Right lobe of liver (tissue), 6 donors: ENCODE data around the gene KCNJ6. TPM values are rescaled to one million over a fixed set of nuclear protein-coding genes. Genes with fewer than 3 reads are reported as not detected.

ENCODE experiments used
- ATAC-seq, 4 donors: fragments of 200-7000 bp; cut with Tn5 transposase; one replicate each; pipeline ENCODE4 v1.9.1; 2020; ENCODE audit warnings: mild to moderate bottlenecking in 4 of 4, moderate library complexity in 4 of 4
- DNase-seq, 3 donors: peaks; one replicate each; pipeline ENCODE4 v3.0.0-alpha.2; 2020
- H3K27ac ChIP-seq, 3 donors: fragments of 200-600 bp; one replicate each; pipeline ENCODE4 v1.8.0; 2022
- H3K27me3 ChIP-seq, 2 donors: fragments of 200-600 bp; one replicate each; pipeline ENCODE4 v1.8.0; 2022
- H3K36me3 ChIP-seq, 4 donors: fragments of 200-600 bp; sonication (generic) in 1 of 4; one replicate each; pipeline versions ENCODE4 v1.5.1 to v1.8.0; 2017 to 2022; ENCODE audit warnings: control low read depth in 1 of 4
- H3K4me1 ChIP-seq, 4 donors: fragments of 200-600 bp; sonication (generic) in 1 of 4; one replicate each; pipeline versions ENCODE4 v1.5.1 to v1.8.0; 2017 to 2022; ENCODE audit warnings: control low read depth in 1 of 4
- H3K4me3 ChIP-seq, 3 donors: fragments of 200-600 bp; one replicate each; pipeline ENCODE4 v1.8.0; 2022
- H3K9me3 ChIP-seq, 4 donors: fragments of 200-600 bp; sonication (generic) in 1 of 4; one replicate each; pipeline versions ENCODE4 v1.5.1 to v1.8.0; 2017 to 2022; ENCODE audit warnings: control low read depth in 1 of 4
- POLR2A ChIP-seq: fragments of 450-650 bp; IDR thresholded peaks from one replicate; pipeline ENCODE4 v1.6.1; 2017; ENCODE audit warnings: antibody characterized with exemption, mild to moderate bottlenecking
- WGBS: methylation state at CpG from one replicate; pipeline ENCODE4 v1.1.6; 2018; ENCODE audit warnings: low coverage, low lambda C conversion rate; ENCODE audit not compliant: insufficient coverage; ENCODE audit errors: missing lambda C conversion rate; 5-methylcytosine and 5-hydroxymethylcytosine counted together
- intact Hi-C, 2 donors: fragments of 100-400 bp; cut with DNase I; formaldehyde crosslinking; loops; one replicate each; pipeline versions ENCODE4 v1.11.2 to v1.14.1; 2022
- total RNA-seq, 6 experiments: library from RNA; depleted of rRNA in 2 of 6; stranded (reverse); fragments of >200 nt in 2 of 6; fragmentation: NEBNext Ultra II Directional in 3 of 6; extraction: Animal tissue kit (Norgen Biotek cat#: 25700) in 3 of 6; gene quantifications; one replicate each; pipeline versions ENCODE4 v1.1.0 to v1.2.4, GENCODE V29; 2016 to 2023
- TF ChIP-seq, protein P1 (sequence below), 4 donors: fragments of 200-600 bp in 3 of 4; fragments of 450-650 bp in 1 of 4; IDR thresholded peaks; one replicate each; pipeline versions ENCODE4 v1.5.1 to v1.8.0; 2016 to 2022; ENCODE audit warnings: antibody characterized with exemption in 4 of 4, mild to moderate bottlenecking in 2 of 4
- donor health status: DM: no; HTN: yes; CAD: no.
- donor health status: DM: no; HTN: no; CAD: no.
- donor health status: DM: no; HTN: no; CAD: no.
- donor health status: DM: no; HTN: yes; CAD: no.
- donor health status: DM: no; HTN: yes; CAD: no.

KCNJ6 gene
- total RNA-seq, 6 experiments from 2014 or later = under 0.01 to 0.12 TPM; not detected in 4

DNA sequence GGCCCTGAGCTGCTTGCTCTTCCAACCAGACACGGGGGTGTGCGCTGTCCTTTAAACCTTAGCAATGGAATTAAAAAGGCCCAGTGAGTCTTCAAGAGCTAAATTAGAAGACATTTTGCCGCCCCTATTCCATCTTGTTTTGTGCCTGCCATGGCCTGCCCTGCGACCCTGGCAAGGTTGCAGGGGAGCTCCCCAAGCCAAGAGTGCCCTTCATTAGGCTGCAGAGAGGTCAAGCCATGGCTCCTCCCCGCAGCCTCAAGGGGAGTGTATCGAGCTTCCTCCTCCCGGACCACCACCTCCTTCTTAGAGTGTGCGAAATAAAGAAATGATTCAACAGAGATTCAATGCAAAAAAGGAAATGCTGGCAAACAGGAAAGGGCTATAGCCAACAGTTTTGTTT is 293.5 kb downstream of the KCNJ6 start:
- Histone ChIP-seq H3K27me3 (no peaks in the 10 kb centered on the region), H3K27ac (no peak overlapping the region), H3K4me1 (peaks cover 0 to 12% (median 2%) of the 10 kb centered on the region in 4 donors), H3K4me3 (no peak overlapping the region), H3K36me3 (no peaks in the 10 kb centered on the region), H3K9me3 (no peaks in the 10 kb centered on the region)
- intact Hi-C loops = no loop called here
- TF ChIP-seq, protein P1, sequence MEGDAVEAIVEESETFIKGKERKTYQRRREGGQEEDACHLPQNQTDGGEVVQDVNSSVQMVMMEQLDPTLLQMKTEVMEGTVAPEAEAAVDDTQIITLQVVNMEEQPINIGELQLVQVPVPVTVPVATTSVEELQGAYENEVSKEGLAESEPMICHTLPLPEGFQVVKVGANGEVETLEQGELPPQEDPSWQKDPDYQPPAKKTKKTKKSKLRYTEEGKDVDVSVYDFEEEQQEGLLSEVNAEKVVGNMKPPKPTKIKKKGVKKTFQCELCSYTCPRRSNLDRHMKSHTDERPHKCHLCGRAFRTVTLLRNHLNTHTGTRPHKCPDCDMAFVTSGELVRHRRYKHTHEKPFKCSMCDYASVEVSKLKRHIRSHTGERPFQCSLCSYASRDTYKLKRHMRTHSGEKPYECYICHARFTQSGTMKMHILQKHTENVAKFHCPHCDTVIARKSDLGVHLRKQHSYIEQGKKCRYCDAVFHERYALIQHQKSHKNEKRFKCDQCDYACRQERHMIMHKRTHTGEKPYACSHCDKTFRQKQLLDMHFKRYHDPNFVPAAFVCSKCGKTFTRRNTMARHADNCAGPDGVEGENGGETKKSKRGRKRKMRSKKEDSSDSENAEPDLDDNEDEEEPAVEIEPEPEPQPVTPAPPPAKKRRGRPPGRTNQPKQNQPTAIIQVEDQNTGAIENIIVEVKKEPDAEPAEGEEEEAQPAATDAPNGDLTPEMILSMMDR (IDR thresholded peaks at IDR 0.05) = no peak
- TF ChIP-seq POLR2A = no peak
- 52% methylated on average over 3 of the region's 8 CpGs for WGBS
- DNase-seq (no peak), ATAC-seq (no peak)

DNA sequence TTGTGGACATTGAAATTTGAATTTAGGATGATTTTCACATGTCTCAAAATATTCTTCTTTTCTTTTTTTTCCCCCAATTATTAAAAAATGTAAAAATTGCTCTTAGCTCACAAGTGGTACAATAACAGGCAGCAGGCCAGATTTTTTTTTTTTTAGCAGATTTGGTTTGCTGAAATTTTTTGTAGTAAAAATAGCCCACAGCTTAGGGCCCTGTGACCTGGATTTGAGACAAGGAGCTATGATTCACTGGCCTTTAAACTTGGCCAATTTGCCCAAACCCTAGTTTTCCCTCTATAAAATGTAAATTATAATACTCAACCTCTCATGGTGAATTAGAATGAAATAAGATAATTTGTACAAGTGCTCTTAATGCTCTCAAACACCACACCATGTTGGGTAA is 295.9 kb downstream of the KCNJ6 start:
- no peaks in the 10 kb centered on the region for H3K27me3 ChIP-seq
- ATAC-seq = no peak
- TF ChIP-seq, protein P1 (IDR thresholded peaks at IDR 0.05) = no peak
- no peak for TF ChIP-seq POLR2A
- H3K27ac ChIP-seq = no peak overlapping the region
- no peak overlapping the region for H3K4me3 ChIP-seq
- no peaks in the 10 kb centered on the region for H3K4me1 ChIP-seq
- no peak for DNase-seq
- no peaks in the 10 kb centered on the region for H3K36me3 ChIP-seq
- intact Hi-C loops = no loop called here
- H3K9me3 ChIP-seq = no peaks in the 10 kb centered on the region

DNA sequence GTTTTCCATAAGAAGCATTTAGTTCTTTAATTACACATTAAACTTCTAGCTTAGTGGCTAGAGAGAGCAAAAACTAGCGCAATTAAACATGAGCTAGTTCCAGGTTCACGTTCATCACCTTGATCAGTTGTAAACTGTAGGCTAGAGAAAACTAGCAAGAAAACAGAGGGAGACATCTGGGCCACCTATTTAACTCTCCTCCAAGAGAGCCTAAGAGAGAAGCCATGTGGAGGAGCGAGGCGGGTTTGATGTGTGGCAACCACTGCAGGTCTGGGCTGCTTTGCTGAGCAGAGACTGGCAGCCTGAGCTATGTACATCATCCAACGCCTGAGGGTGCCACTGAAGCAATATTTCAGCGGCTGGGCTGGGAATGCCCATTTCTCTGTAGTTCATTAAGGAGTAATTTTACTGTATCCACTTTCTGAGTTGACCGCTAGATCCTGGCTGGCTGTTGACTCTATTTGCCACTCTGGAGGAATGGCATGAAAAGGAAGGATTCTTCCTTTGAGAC is 296.7 kb downstream of the KCNJ6 start:
- no peak for DNase-seq
- WGBS = 91% methylated on average over 7 of the region's 7 CpGs
- H3K36me3 ChIP-seq = no peaks in the 10 kb centered on the region
- no peaks in the 10 kb centered on the region for H3K4me1 ChIP-seq
- no peak for ATAC-seq
- H3K27ac ChIP-seq = no peak overlapping the region
- no peaks in the 10 kb centered on the region for H3K9me3 ChIP-seq
- H3K4me3 ChIP-seq = no peak overlapping the region
- no peaks in the 10 kb centered on the region for H3K27me3 ChIP-seq
- TF ChIP-seq, protein P1 (IDR thresholded peaks at IDR 0.05) = no peak
- no peak for TF ChIP-seq POLR2A
- intact Hi-C loops = no loop called here

DNA sequence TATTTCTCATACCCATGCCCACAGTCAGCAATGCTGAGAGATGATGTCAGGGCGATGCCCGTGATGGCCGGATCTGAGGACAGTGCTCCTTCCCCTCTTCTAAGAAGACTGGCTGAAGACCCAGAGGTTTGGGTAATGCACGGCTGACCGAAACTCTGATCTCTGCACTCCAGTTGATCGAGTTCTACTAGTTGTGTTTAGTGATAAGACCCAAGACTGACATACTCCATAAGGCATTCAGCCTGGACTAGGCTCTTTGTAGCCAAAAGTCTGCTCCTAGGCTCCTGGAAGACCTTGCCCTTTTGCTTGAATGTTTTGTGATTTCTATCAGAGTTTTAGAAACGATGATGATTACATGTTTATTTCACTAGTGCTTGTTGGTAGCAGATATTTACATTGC is 298.2 kb downstream of the KCNJ6 start:
- intact Hi-C loops = no loop called here

More for the DNA sequence above, 298.2 kb downstream of the KCNJ6 start:
- Histone ChIP-seq H3K9me3 (no peaks in the 10 kb centered on the region), H3K27ac (no peak overlapping the region), H3K36me3 (no peaks in the 10 kb centered on the region), H3K4me3 (no peak overlapping the region), H3K4me1 (no peaks in the 10 kb centered on the region), H3K27me3 (no peaks in the 10 kb centered on the region)
- DNase-seq (no peak), ATAC-seq (no peak)
- TF ChIP-seq, protein P1 (IDR thresholded peaks at IDR 0.05) = no peak
- no peak for TF ChIP-seq POLR2A
- WGBS = 38% methylated on average over 1 of the region's 7 CpGs
